Aorta (tissue), 5 donors: ENCODE measurements around the gene CRX. TPM values are rescaled to one million over a fixed set of nuclear protein-coding genes. Genes with fewer than 3 reads are reported as not detected.
"Not testable (repeated sequence)": the region's sequence is repeated elsewhere in the genome, so short reads cannot be mapped to it uniquely, and the experiment has no call there.

Experiments
- ATAC-seq: fragments of 200-7000 bp; cut with Tn5 transposase; one replicate; pipeline ENCODE4 v1.9.1; 2022; ENCODE audit warnings: moderate library complexity; ENCODE audit not compliant: low FRiP score
- DNase-seq, 2 donors: peaks; one replicate each; pipeline ENCODE4 v3.0.0-alpha.2; 2020
- H3K27ac ChIP-seq, 2 donors: one replicate each; pipeline ENCODE4 v1.5.1; 2013; ENCODE audit warnings: low read length in 2 of 2, mild to moderate bottlenecking in 2 of 2, moderate library complexity in 2 of 2, control low read depth in 1 of 2, inconsistent platforms in 1 of 2, low read depth in 1 of 2
- H3K27me3 ChIP-seq, 2 donors: one replicate each; pipeline ENCODE4 v1.6.1; 2013; ENCODE audit warnings: control low read depth in 1 of 2, low read length in 1 of 2, mild to moderate bottlenecking in 1 of 2, moderate library complexity in 1 of 2; ENCODE audit not compliant: insufficient read depth in 2 of 2, control insufficient read depth in 1 of 2
- H3K36me3 ChIP-seq, 2 donors: one replicate each; pipeline ENCODE4 v1.6.1; 2013; ENCODE audit warnings: control low read depth in 1 of 2, low read length in 1 of 2, mild to moderate bottlenecking in 1 of 2; ENCODE audit not compliant: insufficient read depth in 2 of 2, control insufficient read depth in 1 of 2
- H3K4me1 ChIP-seq, 2 donors: one replicate each; pipeline ENCODE4 v1.6.1; 2013; ENCODE audit warnings: low read length in 2 of 2, control low read depth in 1 of 2, mild to moderate bottlenecking in 1 of 2, moderate library complexity in 1 of 2; ENCODE audit not compliant: insufficient read depth in 2 of 2, control insufficient read depth in 1 of 2
- H3K4me3 ChIP-seq, 2 donors: one replicate each; pipeline ENCODE4 v1.5.1; 2013; ENCODE audit warnings: low read length in 2 of 2, control low read depth in 1 of 2, mild to moderate bottlenecking in 1 of 2
- H3K9me3 ChIP-seq: one replicate; pipeline ENCODE4 v1.6.1; 2013; ENCODE audit warnings: mild to moderate bottlenecking, low read length; ENCODE audit not compliant: control insufficient read depth
- WGBS, 2 donors: extraction: QIAGEN DNeasy Blood & Tissue Kit; methylation state at CpG; one replicate each; pipeline ENCODE4 v1.1.7; 2013; 5-methylcytosine and 5-hydroxymethylcytosine counted together
- intact Hi-C, 2 donors: fragments of 100-400 bp; cut with DNase I; formaldehyde crosslinking; loops; one replicate each; pipeline versions ENCODE4 v1.14.2 to v1.15.0; 2022
- polyA plus RNA-seq, 2 donors: library from polyadenylated mRNA; stranded (reverse); fragments of 200-250 nt; gene quantifications; one replicate each; pipeline ENCODE4 v1.2.3, GENCODE V29; 2013
- total RNA-seq, 2 donors: library from RNA; stranded (reverse); fragmentation: NEBNext Ultra II Directional; extraction: Animal tissue kit (Norgen Biotek cat#: 25700); gene quantifications; one replicate each; pipeline ENCODE4 v1.2.1, GENCODE V29; 2021
- donor health status: healthy with polysubstance abuse.
- donor health status: Bipolar disorder and iron deficiency.
- donor health status: DM: no; HTN: no; CAD: no.
- donor health status: DM: no; HTN: no; CAD: no.
- donor health status: DM: yes; HTN: yes; CAD: no.

Gene CRX
- total and polyA plus RNA-seq, 4 donors = 0.25 TPM; not detected in 3

DNA sequence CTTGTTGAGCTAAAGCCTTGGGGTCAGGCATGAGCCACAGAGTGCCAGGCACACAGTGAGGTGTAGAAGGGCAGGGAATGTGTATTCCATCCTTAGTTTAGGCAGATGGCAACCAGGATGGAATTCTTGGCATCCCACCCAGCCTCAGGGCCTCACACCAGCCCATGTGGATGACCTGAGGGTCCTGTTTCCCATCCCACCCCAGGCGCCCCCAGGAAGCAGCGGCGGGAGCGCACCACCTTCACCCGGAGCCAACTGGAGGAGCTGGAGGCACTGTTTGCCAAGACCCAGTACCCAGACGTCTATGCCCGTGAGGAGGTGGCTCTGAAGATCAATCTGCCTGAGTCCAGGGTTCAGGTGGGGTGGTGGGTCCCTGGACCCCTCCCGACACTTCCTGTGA is 14.3 kb downstream of the CRX start:
- ATAC-seq (no peak), DNase-seq (peak in 1 of 2 donors; percentile 55)
- 63 to 64% methylated on average over 7 to 8 of the region's 8 CpGs for WGBS, 2 donors
- Histone ChIP-seq H3K4me3 (no peak overlapping the region), H3K9me3 (no peaks in the 10 kb centered on the region), H3K27me3 (no peaks in the 10 kb centered on the region), H3K36me3 (no peaks in the 10 kb centered on the region), H3K4me1 (no peaks in the 10 kb centered on the region), H3K27ac (no peak overlapping the region)
- intact Hi-C loops = no loop called here

DNA sequence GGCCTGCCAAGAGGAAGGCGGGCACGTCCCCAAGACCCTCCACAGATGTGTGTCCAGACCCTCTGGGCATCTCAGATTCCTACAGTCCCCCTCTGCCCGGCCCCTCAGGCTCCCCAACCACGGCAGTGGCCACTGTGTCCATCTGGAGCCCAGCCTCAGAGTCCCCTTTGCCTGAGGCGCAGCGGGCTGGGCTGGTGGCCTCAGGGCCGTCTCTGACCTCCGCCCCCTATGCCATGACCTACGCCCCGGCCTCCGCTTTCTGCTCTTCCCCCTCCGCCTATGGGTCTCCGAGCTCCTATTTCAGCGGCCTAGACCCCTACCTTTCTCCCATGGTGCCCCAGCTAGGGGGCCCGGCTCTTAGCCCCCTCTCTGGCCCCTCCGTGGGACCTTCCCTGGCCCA is 17.7 kb downstream of the CRX start:
- H3K36me3 ChIP-seq = no peaks in the 10 kb centered on the region
- ATAC-seq = no peak
- H3K9me3 ChIP-seq = no peaks in the 10 kb centered on the region
- H3K27ac ChIP-seq = no peak overlapping the region
- DNase-seq = peak; percentile 43 to 58
- 40 to 44% methylated on average over 14 to 16 of the region's 16 CpGs for WGBS, 2 donors
- H3K4me1 ChIP-seq = no peaks in the 10 kb centered on the region
- intact Hi-C loops = no loop called here
- H3K4me3 ChIP-seq = no peak overlapping the region
- H3K27me3 ChIP-seq = no peaks in the 10 kb centered on the region

DNA sequence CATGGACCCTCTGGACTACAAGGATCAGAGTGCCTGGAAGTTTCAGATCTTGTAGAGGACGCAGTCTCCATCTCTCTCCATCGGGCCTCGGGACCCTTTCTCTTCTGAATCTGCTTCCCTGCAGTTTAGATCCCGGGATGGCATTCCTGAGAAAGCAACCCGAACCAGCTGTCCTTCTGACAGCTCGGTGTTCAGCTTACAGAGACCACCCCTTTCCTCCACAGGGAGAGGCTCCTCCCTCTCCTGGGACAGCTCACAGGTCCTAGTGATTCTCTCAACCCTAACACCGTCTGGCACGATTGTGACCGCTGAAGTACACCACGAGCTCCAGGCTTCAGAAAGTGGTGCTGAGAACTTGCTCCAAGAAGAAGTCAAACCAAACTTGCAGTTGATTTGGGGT is 18.2 kb downstream of the CRX start:
- ATAC-seq (no peak), DNase-seq (no peak)
- Histone ChIP-seq H3K4me1 (no peaks in the 10 kb centered on the region), H3K9me3 (no peaks in the 10 kb centered on the region), H3K4me3 (no peak overlapping the region), H3K27me3 (no peaks in the 10 kb centered on the region), H3K36me3 (no peaks in the 10 kb centered on the region), H3K27ac (no peak overlapping the region)
- 15 to 17% methylated on average over 10 of the region's 10 CpGs for WGBS, 2 donors
- intact Hi-C loops = no loop called here

DNA sequence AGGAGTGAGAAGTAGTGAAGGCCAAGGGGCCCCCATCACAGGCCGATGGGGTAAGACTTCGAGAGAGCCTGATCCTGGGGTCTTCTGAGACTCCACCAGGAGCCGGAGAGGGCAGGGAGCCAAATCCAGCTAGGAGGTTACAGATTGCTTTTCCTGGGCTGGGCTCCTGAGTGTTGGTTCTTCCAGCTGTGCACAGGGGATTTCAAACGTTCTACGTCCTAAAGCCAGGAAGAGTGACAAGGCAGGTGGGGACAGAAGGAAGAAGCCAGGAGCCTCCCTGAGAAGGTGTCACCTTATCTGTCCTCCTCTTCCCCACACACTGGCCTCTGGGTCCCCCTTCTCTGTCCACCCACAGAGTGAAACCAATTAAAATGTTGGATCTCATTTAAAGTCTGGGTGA is 21.2 kb downstream of the CRX start:
- WGBS, 2 donors = 51 to 54% methylated on average over 5 of the region's 5 CpGs
- intact Hi-C loops = no loop called here
- Histone ChIP-seq H3K4me1 (no peaks in the 10 kb centered on the region), H3K9me3 (no peaks in the 10 kb centered on the region), H3K36me3 (no peaks in the 10 kb centered on the region), H3K4me3 (no peak overlapping the region), H3K27ac (no peak overlapping the region), H3K27me3 (no peaks in the 10 kb centered on the region)
- DNase-seq (peak in 1 of 2 donors; percentile 26), ATAC-seq (no peak)

DNA sequence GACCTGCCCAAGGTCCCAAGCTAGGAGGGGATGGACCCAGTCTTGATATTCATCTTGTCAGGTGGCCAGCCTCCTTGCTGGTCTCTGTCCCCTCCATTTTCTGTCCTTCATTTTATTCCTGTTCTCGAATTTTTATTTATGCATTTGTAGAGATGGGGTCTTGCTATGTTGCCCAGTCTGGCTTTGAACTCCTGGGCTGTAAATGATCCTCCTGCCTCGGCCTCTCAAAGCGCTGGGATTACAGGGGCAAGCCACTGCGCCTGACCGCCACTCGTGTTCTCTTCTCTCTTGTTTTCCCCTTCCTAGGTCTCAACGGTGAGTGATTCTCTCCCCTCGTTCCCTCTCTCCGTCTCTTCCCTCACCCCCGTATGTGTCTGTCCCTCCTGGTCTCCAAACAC is 26.7 kb downstream of the CRX start:
- no peaks in the 10 kb centered on the region for H3K36me3 ChIP-seq
- DNase-seq = peak in 1 of 2 donors; percentile 7
- no peaks in the 10 kb centered on the region for H3K4me1 ChIP-seq
- no peaks in the 10 kb centered on the region for H3K27me3 ChIP-seq
- intact Hi-C loops = no loop called here
- no peak overlapping the region for H3K4me3 ChIP-seq
- no peak overlapping the region for H3K27ac ChIP-seq
- no peak for ATAC-seq
- 49% methylated on average over 10 of the region's 10 CpGs for whole genome bisulfite sequencing, 2 donors
- H3K9me3 ChIP-seq = no peaks in the 10 kb centered on the region

DNA sequence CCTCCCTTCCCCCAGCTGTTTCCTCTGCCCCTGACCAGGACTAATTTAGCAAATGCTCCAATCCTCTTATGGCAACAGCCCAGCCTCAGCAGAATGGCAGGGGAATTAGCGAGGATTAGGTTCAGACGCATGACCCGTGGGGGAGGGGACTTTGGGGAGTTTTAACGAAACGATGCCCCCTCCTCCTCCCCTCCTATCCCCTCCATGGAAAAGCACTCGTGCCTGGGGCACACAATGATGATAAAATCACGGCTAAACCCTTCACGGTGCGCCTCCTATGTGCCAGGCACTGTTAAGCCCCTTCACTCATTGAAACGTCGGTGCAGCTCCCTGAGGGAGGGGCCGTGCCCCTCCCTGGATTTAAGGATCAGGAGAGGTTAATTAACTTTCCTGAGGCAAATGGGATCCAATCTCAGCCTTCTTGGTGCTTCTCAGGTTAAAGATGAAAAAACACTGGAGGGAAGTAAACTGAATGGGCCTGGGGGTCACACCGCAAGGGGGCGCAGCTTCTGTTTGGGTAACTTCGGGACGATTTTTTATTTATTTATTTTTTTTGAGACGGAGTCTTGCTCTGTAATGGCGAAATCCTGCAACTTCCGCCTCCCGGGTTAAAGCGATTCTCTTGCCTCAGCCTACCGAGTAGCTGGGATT is 27.2 kb downstream of the CRX start:
- WGBS, 2 donors = 2% methylated on average over 22 of the region's 22 CpGs
- intact Hi-C loops = no loop called here
- peak in 1 of 2 donors; percentile 53 for DNase-seq
- no peak for ATAC-seq
- no peak overlapping the region for H3K4me3 ChIP-seq
- no peaks in the 10 kb centered on the region for H3K27me3 ChIP-seq
- no peaks in the 10 kb centered on the region for H3K36me3 ChIP-seq
- no peaks in the 10 kb centered on the region for H3K9me3 ChIP-seq
- no peaks in the 10 kb centered on the region for H3K4me1 ChIP-seq
- H3K27ac ChIP-seq = no peak overlapping the region

DNA sequence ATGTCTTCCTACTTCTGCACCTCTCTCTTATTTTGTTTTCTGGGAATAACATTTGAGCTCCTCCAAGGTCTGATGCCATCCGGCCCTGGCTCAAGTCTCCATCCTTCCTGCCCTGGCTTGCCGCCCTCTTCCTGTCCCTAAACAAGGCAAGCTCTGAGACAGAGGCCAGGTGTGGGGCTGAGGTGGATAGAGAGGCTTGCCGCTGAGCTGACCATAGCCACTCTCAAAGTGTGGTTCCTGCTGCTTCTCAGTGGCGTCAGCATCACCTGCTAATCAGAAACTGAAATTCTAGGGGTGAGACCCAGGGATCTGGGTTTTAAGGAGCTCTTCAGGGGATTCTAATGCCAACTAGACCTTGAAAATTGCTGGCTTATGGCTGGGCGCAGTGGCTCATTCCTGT is 31.3 kb downstream of the CRX start:
- intact Hi-C loops = no loop called here
- Histone ChIP-seq H3K36me3 (no peaks in the 10 kb centered on the region), H3K4me3 (no peak overlapping the region), H3K27me3 (peaks cover 0 to 2% of the 10 kb centered on the region in 2 donors), H3K4me1 (no peaks in the 10 kb centered on the region), H3K27ac (no peak overlapping the region), H3K9me3 (no peaks in the 10 kb centered on the region)
- ATAC-seq (no peak), DNase-seq (peak in 1 of 2 donors; percentile 12)
- 69 to 74% methylated on average over 5 of the region's 5 CpGs for WGBS, 2 donors

DNA sequence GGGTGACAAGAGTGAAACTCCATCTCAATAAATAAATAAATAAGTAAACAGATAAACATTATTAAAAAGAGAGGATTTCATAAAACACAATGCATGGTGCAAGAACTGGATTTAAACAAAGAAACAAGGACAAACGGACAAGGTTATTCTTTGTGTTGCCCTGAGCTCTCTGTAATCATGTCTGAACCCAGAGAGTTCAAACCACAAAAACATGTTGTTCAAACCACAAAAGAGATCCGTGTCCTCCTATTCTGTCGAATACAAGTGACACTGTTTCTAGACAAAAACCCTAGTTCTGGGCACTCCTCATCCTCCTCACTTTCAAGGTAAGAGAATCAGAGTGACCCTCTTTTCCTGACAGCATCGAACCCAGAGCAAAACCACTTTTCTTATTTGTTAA is 32.7 kb downstream of the CRX start:
- no peaks in the 10 kb centered on the region for H3K9me3 ChIP-seq
- H3K4me1 ChIP-seq = no peaks in the 10 kb centered on the region
- ATAC-seq (no peak), DNase-seq (no peak)
- H3K27ac ChIP-seq = no peak overlapping the region
- WGBS, 2 donors = 76 to 80% methylated on average over 4 of the region's 4 CpGs
- no peak overlapping the region for H3K4me3 ChIP-seq
- H3K36me3 ChIP-seq = no peaks in the 10 kb centered on the region
- intact Hi-C loops = no loop called here
- peaks cover 0 to 2% of the 10 kb centered on the region in 2 donors for H3K27me3 ChIP-seq

DNA sequence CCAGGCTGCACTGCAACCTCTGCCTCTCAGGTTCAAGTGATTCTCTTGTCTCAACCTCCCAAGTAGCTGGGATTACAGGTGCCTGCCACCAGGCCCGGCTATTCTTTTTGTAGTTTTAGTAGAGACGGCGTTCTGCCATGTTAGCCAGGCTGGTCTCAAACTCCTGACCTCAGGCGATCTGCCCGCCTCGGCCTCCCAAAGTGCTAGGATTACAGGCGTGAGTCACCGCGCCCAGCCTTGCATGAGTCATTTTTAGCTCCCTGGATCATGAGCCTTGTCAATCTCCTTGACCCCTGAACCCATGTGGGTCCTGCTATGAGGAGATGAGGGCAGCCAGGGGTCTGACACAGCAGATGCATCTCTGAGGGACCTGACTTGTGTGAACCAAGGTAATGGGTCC is 36.5 kb downstream of the CRX start:
- H3K9me3 ChIP-seq, H3K4me1 ChIP-seq, H3K27ac ChIP-seq, H3K36me3 ChIP-seq, intact Hi-C loops, ATAC-seq, H3K27me3 ChIP-seq, H3K4me3 ChIP-seq: not testable (repeated sequence)
- 85 to 90% methylated on average over 9 of the region's 9 CpGs for WGBS, 2 donors
- peak in 1 of 2 donors; percentile 3 for DNase-seq
